Measurements from ENCODE around the gene ILK. TPM values are rescaled to one million over a fixed set of nuclear protein-coding genes. Genes with fewer than 3 reads are reported as not detected.
A peak's percentile ranks its signal among the peaks of the same experiment; 100 is the strongest.

ILK gene
- total and polyA plus RNA-seq, 3 donors from 2014 or later: 79.1 to 122 (median 109) TPM

DNA sequence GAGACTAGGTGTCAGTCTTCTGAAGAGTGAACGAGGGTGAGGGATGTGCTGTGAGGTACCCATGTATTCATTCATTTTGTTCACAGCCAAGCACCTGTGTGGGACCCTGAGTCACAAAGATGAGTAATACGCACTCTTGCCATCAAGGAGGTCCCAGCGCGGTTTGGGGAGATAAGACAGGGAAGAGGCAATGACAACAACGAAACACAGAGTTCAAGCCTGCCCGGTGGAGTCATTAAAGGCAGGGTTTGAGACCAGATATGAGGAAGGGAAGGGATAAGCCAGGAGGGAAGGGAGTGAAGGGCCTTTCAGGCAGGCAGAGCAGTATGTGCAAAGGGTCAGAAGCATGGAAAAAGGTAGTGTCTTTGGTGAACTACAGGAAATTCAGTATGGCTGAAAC lies 47.4 kb downstream of the ILK start:
- Histone ChIP-seq H3K36me3 (ENCODE audit: low read depth, missing control alignments) (no peaks in the 10 kb centered on the region), H3K9me3 (no peaks in the 10 kb centered on the region), H3K4me1 (peaks cover 3% of the 10 kb centered on the region), H3K27me3 (no peaks in the 10 kb centered on the region), H3K27ac (no peak overlapping the region), H3K4me3 (no peak overlapping the region)
- no peak for DNase-seq
- 78 to 91% methylated on average over 6 of the region's 6 CpGs for WGBS, 2 donors
- intact Hi-C loops (cut with DNase I; ENCODE audit: low total_unique reads): no loop called here
- TF ChIP-seq POLR2A (IDR thresholded peaks at IDR 0.05): no peak
- TF ChIP-seq, protein P1, sequence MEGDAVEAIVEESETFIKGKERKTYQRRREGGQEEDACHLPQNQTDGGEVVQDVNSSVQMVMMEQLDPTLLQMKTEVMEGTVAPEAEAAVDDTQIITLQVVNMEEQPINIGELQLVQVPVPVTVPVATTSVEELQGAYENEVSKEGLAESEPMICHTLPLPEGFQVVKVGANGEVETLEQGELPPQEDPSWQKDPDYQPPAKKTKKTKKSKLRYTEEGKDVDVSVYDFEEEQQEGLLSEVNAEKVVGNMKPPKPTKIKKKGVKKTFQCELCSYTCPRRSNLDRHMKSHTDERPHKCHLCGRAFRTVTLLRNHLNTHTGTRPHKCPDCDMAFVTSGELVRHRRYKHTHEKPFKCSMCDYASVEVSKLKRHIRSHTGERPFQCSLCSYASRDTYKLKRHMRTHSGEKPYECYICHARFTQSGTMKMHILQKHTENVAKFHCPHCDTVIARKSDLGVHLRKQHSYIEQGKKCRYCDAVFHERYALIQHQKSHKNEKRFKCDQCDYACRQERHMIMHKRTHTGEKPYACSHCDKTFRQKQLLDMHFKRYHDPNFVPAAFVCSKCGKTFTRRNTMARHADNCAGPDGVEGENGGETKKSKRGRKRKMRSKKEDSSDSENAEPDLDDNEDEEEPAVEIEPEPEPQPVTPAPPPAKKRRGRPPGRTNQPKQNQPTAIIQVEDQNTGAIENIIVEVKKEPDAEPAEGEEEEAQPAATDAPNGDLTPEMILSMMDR (IDR thresholded peaks at IDR 0.05): no peak

DNA sequence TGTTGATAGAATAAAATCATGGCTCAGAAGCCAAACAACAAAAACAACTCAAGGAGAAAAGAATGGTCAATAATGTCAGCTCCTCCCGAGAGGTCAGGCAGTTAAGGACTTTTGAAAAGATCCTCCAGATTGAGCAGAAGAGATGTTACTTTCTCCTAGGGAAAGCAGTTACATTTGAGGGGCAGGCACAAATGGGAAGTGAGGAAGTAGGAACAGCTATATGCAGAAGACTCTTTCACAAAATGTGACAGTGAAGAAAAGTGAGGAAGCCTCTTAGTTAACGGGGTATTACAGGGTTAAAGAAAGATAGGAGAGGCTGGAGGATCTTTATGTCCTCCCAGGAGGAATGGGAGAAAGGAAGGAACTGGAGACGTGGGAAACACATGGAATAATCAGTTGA lies 48.6 kb downstream of the ILK start:
- no peaks in the 10 kb centered on the region for H3K9me3 ChIP-seq
- peaks cover 3% of the 10 kb centered on the region for H3K4me1 ChIP-seq
- H3K27ac ChIP-seq: no peak overlapping the region
- intact Hi-C loops (cut with DNase I; ENCODE audit: low total_unique reads): no loop called here
- WGBS, 2 donors: 52 to 63% methylated on average over 3 of the region's 3 CpGs
- H3K4me3 ChIP-seq: no peak overlapping the region
- H3K36me3 ChIP-seq (ENCODE audit: low read depth, missing control alignments): no peaks in the 10 kb centered on the region
- H3K27me3 ChIP-seq: no peaks in the 10 kb centered on the region
- TF ChIP-seq, protein P1 (IDR thresholded peaks at IDR 0.05): no peak
- TF ChIP-seq POLR2A (IDR thresholded peaks at IDR 0.05): no peak
- DNase-seq: no peak

DNA sequence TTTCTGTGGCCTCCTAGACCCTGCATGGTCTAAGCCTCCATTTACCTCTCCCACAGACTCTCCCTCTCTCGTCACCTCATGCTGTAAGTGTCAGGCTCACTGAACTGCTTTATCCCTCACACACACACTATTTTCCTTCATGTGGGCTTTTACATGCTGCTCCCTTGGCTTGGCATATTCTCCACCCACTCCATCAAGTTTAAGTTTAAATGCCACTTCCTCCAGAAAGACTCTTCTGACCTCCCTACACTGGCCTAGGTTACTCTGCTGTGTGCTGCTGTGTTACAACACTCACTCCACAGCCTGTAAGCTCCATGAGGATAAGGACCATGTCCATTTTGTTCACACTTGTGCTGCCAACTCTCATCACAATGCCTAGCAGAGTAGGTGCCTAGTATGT lies 49.5 kb downstream of the ILK start:
- intact Hi-C loops (cut with DNase I; ENCODE audit: low total_unique reads): no loop called here

DNA sequence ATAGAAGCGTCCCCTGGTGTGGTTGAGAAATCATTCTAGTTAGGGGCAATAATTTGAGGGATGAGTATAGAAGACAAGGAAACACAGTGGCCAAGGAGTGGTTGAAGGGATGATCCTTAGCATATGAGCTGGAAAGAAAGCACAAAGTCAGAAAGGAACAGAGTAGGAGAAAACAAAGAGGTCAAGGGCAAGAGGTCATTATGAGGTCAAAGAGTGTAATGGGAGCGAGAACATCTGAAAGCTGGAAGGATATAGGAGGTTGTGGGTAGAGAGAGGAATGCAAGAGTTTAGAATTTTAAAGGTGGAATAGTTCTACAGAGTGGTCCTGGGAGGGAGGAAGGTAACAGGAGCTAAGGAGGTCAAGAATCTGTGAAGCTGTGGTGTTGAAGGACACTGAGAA lies 50.1 kb downstream of the ILK start:
- Histone ChIP-seq H3K4me3 (no peak overlapping the region), H3K9me3 (no peaks in the 10 kb centered on the region), H3K36me3 (ENCODE audit: low read depth, missing control alignments) (no peaks in the 10 kb centered on the region), H3K4me1 (peaks cover 3% of the 10 kb centered on the region), H3K27ac (no peak overlapping the region), H3K27me3 (no peaks in the 10 kb centered on the region)
- WGBS, 2 donors: 81 to 82% methylated on average over 2 of the region's 2 CpGs
- intact Hi-C loops (cut with DNase I; ENCODE audit: low total_unique reads): no loop called here
- no peak for DNase-seq
- TF ChIP-seq, protein P1 (IDR thresholded peaks at IDR 0.05): no peak
- no peak for TF ChIP-seq POLR2A (IDR thresholded peaks at IDR 0.05)

More for the DNA sequence above, 49.5 kb downstream of the ILK start:
- no peak for DNase-seq
- Histone ChIP-seq H3K36me3 (ENCODE audit: low read depth, missing control alignments) (no peaks in the 10 kb centered on the region), H3K27ac (no peak overlapping the region), H3K9me3 (no peaks in the 10 kb centered on the region), H3K27me3 (no peaks in the 10 kb centered on the region), H3K4me1 (peaks cover 3% of the 10 kb centered on the region), H3K4me3 (no peak overlapping the region)
- WGBS, 2 donors: 95 to 96% methylated on average over 1 of the region's 1 CpG
- TF ChIP-seq, protein P1 (IDR thresholded peaks at IDR 0.05): no peak
- no peak for TF ChIP-seq POLR2A (IDR thresholded peaks at IDR 0.05)

DNA sequence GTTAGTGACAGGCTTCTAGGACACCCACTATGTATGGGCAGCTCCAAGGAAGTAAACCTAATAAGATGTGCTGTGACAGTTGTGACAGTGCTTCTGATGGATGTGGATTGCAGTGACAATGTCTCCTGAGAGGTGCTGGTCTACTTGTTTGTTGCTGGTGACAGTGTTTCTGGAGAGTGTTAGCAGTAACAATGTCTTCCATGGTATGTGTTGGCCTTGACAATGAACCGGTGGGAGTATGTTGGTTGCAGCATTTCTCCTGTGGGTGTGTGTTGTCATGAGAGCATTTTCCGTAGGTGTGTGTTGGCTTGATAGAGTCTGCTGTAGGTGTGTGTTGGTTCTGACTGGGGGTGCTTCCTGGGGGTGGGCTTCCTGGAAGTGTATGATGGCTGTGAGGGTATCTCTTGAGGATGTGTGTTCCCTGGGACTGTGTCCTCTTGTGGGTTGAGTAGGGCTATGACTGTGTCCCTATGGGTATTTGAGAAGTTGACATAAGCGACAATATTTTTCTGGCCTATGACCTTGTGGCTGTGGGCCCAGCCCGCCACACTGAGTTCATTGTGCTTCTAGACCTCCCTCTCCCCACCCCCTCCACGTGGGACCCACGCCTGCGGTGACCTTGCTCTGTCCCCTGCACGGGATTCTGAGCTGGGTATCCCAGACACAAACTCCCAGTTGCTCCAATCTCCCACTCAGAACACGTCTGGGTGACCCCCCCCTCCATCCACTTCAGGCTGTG lies 50.9 kb downstream of the ILK start:
- Histone ChIP-seq H3K36me3 (ENCODE audit: low read depth, missing control alignments) (no peaks in the 10 kb centered on the region), H3K4me1 (peaks cover 3% of the 10 kb centered on the region), H3K27ac (no peak overlapping the region), H3K9me3 (no peaks in the 10 kb centered on the region), H3K27me3 (no peaks in the 10 kb centered on the region), H3K4me3 (peak overlapping the region in 1 of 2 donors; percentile 26)
- intact Hi-C loops (cut with DNase I; ENCODE audit: low total_unique reads): no loop called here
- TF ChIP-seq, protein P1 (IDR thresholded peaks at IDR 0.05): no peak
- no peak for TF ChIP-seq POLR2A (IDR thresholded peaks at IDR 0.05)
- WGBS, 2 donors: 43 to 60% methylated on average over 9 of the region's 9 CpGs
- peak; percentile 29 for DNase-seq

Measured in testis (tissue), 3 donors.